ENCODE measurements around the gene GLIS1.

GLIS1 gene

GRCh38 chr1:53736290-53736689 lies 2.7 kb downstream of the GLIS1 start:
- DNase-seq (ENCODE audit: low read depth in 3 of 3): no peak

- DNase-seq (ENCODE audit: low read depth in 3 of 3): no peak
These were observed 3.3 kb downstream of the GLIS1 start for GRCh38 chr1:53735681-53736080.

GRCh38 chr1:53735261-53735660 lies 3.7 kb downstream of the GLIS1 start:
- DNase-seq (ENCODE audit: low read depth in 3 of 3): no peak

GRCh38 chr1:53734650-53735211 lies 4.2 kb downstream of the GLIS1 start:
- no peak for DNase-seq (ENCODE audit: low read depth in 3 of 3)

GRCh38 chr1:53733975-53734649 lies 4.9 kb downstream of the GLIS1 start:
- no peak for DNase-seq (ENCODE audit: low read depth in 3 of 3)

GRCh38 chr1:53733447-53733931 lies 5.5 kb downstream of the GLIS1 start:
- no peak for DNase-seq (ENCODE audit: low read depth in 3 of 3)

- DNase-seq (ENCODE audit: low read depth in 3 of 3): no peak
These were observed 6.0 kb downstream of the GLIS1 start for GRCh38 chr1:53732912-53733317.

- no peak for DNase-seq (ENCODE audit: low read depth in 3 of 3)
These were observed 6.6 kb downstream of the GLIS1 start for GRCh38 chr1:53732409-53732808.

GRCh38 chr1:53731779-53732305 lies 7.1 kb downstream of the GLIS1 start:
- no peak for DNase-seq (ENCODE audit: low read depth in 3 of 3)

- DNase-seq (ENCODE audit: low read depth in 3 of 3): no peak
These were observed 7.8 kb downstream of the GLIS1 start for GRCh38 chr1:53731043-53731600.

GRCh38 chr1:53730224-53730865 lies 8.6 kb downstream of the GLIS1 start:
- no peak for DNase-seq (ENCODE audit: low read depth in 3 of 3)

- no peak for DNase-seq (ENCODE audit: low read depth in 3 of 3)
These were observed 9.3 kb downstream of the GLIS1 start for GRCh38 chr1:53729456-53730223.

GRCh38 chr1:53728702-53729455 lies 10.1 kb downstream of the GLIS1 start:
- DNase-seq (ENCODE audit: low read depth in 3 of 3): no peak

GRCh38 chr1:53728196-53728595 lies 10.8 kb downstream of the GLIS1 start:
- DNase-seq (ENCODE audit: low read depth in 3 of 3): no peak

GRCh38 chr1:53727461-53728092 lies 11.4 kb downstream of the GLIS1 start:
- no peak for DNase-seq (ENCODE audit: low read depth in 3 of 3)

- DNase-seq (ENCODE audit: low read depth in 3 of 3): no peak
These were observed 12.9 kb downstream of the GLIS1 start for GRCh38 chr1:53726009-53726600.

GRCh38 chr1:53725238-53725689 lies 13.7 kb downstream of the GLIS1 start:
- DNase-seq (ENCODE audit: low read depth in 3 of 3): no peak

- no peak for DNase-seq (ENCODE audit: low read depth in 3 of 3)
These were observed 16.9 kb downstream of the GLIS1 start for GRCh38 chr1:53722025-53722424.

GRCh38 chr1:53721088-53721487 lies 17.9 kb downstream of the GLIS1 start:
- DNase-seq (ENCODE audit: low read depth in 3 of 3): no peak

GRCh38 chr1:53719469-53719868 lies 19.5 kb downstream of the GLIS1 start:
- DNase-seq (ENCODE audit: low read depth in 3 of 3): no peak

Data from stimulated activated CD4-positive, alpha-beta T cell treated with anti-CD3 and anti-CD28 coated beads, TNF-alpha, amount 100 ng/mL, for 24 hours (primary cell).